Activated CD8-positive, alpha-beta memory T cell treated with anti-CD3 and anti-CD28 coated beads for 1 hour (primary cell): ENCODE results near the gene RNF4.
"Not testable (repeated sequence)": the region's sequence is repeated elsewhere in the genome, so short reads cannot be mapped to it uniquely, and the experiment has no call there.

Experiments
- DNase-seq, 2 donors: peaks; one replicate each; pipeline ENCODE4 v3.0.0-alpha.2; 2020; ENCODE audit warnings: low read depth in 1 of 2; ENCODE audit errors: extremely low read depth in 1 of 2

Gene RNF4, protein sequence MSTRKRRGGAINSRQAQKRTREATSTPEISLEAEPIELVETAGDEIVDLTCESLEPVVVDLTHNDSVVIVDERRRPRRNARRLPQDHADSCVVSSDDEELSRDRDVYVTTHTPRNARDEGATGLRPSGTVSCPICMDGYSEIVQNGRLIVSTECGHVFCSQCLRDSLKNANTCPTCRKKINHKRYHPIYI

DNA sequence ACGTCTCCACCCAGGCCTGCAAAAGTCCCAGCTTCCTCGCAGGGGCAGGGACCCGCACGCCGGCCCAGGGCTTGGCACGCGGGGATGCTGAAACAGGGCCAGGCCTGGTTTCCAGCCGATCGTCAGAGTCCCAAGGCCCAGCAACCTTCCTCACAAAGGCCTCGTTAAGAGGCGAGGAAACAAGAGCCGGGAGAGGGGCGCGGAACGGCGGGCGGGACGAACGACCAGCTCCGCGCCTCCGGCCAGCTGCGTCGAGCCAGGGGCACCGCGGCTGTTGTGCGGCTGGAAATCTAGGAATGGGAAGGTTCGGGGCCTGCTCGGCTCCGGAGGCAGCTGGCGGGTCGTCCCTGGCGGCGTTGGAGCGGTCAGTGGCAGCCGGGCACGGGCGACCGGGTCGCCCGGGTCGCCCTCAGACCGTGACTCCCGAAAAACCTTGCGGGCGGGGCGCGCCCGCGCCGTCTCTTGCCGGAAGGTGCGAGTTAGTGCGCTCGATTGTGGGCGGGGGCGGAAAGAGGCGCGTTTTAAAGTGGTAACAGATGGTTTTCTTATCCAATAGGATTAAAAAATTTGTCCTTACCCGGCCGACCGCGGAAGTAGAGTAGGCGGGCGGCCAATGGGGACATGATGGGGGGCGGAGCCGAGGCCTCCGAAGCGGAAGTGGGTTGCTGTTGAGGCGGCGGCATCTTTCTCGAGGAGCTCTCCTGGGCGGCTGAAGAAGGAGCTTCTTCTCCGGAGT lies at the start of gene RNF4:
TSS of gene RNF4 (plus strand) at position 651 of the 736 bp plus-strand sequence. CDS start 21,388 bp downstream, outside the sequence.
- DNase-seq: peak; percentile 87 to 91

DNA sequence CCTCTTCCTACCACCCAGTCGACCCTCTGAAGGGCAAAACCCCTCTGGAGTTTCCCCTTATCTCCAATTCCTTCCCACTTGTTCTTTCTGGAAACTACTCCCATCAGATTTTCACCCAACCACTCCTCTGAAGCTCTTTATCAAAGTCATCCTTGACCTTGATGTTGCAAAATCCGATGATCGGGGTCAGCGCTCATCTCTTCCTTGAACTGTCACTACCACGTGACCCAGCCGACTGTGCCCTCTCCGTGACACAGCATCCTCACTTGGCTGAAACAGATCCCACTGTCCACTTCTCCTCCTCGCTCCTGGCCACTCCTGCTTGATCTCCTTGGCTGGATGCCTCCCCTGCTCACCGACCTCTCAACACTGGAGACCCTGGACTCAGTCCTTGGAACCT lies 49.1 kb upstream of the RNF4 start:
- DNase-seq: no peak

DNA sequence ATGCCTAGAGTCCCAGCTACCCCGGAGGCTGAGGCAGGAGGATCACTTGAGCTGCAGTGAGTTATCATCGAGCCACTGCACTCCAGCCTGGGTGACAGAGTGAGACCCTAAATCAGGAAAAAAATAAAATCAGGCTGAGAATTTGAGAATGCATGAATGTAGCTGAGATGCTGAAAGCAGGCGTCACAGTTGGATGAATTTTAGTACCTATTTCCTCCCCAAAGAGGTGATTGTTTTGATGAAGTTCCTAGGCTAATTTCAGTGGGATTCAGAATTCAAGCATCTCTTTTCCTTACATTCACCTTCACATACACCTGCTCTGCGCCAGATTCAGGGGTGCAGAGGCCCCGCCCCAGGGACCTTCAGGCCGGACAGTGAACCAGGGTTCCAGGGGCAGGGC lies 47.0 kb upstream of the RNF4 start:
- DNase-seq: no peak

DNA sequence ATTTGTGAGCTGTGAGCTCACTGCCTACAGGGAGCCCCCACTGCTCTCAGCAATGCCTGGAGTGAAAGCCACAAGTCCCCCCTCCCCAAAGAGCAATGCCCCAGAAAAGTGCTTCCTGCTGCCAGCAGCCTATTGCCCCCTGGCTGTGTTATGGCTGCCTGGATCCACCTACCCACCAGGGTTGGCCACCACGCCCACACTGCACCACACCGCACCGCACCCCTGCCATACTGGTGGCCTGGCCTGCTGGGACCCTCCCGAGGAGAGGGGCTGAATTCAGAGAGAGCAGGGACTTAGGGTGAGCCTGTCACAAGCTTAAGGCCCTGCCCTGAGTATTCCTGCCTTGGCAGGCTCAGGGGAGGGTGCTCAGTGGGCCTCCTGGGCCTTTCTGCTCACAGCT lies 45.8 kb upstream of the RNF4 start:
- no peak for DNase-seq

DNA sequence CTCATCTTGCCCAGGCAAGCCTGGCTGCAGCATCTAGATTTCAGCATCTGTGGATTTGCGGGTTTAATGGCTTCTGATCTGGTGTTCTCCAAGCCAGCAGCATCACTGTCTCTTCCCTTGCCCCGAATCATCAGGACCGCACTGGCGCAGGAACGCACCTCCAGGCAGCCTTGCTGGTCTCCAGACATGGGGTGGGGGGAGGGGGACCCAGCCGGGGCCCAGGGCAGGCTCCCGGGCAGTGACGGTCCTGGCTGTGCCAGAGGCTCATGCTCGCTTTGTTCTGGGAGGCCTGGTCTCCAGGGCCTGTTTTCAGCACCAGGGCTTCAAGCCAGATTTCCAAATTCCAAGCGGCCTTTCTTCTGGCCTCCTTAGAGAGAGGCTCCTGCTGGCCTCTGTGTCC lies 45.2 kb upstream of the RNF4 start:
- no peak for DNase-seq

DNA sequence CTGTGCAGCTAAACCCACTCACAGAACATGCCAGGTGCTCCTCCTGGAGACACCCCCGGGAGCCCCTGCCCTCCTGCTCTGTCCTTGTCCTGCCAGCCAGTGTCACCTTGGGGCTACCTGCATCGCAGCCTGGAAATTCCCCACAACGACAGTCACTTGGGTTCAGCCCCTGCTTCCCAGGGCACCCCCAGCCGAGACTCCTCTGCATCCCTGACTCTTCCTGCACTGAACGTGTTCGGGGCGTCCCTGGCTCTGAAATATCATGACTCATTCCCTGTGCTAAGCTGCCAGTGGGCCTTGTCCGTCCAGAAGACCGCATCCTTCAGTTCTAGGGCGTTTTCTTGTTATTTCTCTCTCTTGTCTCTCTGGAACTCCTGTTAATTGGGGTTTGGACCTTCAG lies 44.3 kb upstream of the RNF4 start:
- DNase-seq: no peak

DNA sequence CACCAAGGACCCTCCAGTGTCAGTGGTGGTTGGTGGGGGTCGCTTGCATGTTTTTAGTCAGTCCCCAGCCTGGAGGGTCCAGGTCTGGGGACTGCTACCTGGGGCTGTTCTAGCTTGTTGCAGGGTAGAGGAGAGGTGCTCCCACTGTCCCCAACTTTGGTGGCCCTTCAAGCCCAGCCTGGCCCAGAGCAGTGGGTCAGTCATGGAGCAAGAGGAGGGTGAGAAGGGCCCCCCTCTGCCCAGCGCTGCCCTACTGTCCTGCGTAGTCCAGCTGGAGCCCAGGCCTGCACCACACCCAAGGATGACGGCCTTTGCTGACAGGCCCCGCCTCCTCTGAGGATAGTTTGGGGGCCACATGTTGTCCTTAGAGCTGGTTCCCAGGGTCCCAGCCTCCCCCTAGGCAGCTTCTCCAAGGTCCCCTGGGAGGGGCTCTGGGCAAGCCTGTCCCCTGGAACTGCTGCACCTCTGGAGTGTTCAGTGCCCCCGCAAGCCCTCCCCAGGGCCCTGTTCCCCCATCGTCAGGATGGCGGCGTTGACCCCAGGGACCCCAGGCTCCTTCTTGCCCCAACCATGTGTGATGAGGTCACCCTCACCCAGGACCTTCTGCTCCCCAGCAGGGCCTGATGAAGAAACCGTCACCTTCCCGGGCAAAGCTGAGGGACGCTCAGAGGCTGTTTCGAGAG lies 43.4 kb upstream of the RNF4 start:
- no peak for DNase-seq

DNA sequence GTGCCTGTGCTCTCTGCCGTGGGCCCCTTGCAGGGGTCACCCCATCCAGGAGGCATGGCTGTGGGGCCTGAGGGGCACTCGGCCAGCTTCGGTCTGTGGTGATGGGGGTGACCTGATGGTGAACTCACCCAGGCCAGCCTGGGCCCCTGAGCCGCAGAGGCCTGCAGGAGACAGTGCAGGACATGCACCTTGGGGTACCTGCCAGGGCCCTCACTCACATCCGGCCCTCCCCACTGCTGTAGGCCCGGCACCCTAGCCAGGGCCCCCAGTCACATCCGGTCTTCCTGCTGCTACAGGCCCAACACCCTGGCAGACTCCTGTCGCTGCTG lies 42.9 kb upstream of the RNF4 start:
- DNase-seq: no peak

DNA sequence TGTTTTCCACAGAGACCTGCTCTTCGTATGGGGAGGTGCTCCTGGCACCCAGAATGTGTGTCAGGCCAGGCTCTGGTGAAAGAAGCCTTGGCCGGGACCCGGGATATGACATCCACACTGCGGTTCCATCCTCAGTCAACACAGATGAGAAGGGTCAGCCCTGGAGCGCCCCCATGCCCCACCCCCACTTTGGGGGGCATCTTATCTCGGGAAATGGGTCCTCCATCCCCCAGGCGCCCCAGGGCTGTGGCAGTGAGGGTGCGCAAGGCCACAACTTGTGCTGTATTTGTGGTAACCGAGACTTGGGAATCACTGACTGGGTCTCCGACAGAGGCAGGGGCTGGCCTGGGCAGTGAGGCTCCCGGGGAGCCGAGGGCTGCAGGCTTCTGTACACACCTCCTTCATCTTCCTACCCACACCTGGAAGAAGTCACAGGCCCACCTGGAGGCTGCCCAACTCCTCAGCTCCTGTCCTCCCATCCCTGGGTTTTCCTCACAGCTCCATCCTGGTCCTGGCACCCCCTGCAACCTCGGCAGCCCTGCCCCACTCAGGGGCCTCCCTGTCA lies 42.1 kb upstream of the RNF4 start:
- DNase-seq: no peak

DNA sequence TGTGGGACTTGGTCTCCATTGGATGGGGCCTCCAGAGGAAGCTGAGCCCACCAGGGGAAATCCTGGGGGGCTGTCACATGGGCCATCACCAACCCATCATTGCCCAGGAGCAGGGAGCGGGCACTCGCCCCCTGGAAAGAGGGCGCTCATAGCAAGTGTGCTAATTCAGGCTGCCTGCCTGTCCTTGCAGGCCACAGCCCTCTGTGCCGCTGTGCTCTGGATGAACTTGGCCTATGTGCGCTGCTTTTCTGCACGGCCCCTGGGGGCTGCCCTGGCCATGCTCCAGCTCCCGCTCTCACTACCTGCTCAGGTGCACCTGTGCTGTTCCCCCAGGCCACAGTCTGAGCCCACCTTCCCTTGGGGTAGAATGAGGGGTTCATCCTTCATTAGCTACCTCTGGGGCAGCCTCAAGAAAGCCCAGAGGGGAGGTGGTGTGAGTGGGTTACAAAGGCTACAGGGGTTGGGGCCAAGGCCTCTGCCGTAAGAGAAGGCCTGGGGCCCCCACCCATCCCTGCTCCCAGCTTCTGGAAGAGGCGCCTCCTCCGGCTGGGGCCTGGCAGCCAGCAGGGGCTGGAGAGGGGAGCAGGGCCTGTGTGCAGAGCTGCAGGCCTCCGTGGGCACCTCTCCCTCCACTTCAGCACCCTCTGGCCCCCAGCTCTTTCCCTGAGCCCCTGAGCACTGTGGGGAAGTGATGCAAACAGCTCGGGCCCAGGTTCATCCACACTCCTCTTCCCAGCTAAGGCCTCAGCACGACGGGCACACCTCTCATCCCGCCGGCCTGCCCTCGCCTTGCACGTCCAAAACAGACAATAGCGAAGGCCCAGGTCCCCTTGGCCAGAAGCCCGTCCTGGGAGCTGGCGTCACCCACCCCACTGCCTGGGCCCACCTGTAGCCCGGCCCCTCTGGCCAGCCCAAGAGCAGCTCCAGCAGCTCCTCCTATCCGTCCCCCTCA lies 41.2 kb upstream of the RNF4 start:
- no peak for DNase-seq

DNA sequence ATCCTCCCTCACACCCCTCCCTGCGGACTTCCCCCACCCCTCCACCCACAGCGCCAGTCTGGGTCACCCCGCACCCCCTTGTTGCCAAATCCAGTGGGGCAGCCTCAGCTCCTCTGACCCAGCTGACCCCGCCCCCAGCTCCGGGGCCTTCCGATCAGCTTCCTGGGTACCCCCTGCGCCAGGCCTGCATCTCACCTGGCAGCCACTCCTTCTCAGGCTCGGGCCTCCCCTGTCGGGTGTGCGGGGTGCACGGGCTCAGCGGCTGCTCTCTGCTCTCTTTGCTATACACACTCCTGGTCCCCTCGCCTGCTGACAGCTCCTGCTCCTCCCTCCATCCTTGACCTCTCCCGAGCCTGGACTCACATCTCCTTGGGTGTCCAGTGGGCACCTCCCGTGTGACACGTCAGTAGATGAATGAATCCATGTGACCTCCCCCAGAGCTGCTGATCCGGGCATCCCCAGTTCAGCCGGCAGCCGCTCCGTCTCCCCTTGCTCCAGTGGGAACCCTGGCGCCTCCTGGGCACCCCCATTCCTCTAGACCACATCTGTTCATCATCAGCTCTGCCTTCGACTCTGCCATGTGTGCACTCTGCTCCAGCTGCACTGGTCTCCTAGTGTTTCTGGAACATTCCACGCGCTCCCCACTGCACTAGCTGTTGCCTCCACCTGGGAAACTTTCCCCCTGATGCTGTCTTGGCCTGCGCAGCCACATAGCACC lies 40.3 kb upstream of the RNF4 start:
- DNase-seq: no peak

DNA sequence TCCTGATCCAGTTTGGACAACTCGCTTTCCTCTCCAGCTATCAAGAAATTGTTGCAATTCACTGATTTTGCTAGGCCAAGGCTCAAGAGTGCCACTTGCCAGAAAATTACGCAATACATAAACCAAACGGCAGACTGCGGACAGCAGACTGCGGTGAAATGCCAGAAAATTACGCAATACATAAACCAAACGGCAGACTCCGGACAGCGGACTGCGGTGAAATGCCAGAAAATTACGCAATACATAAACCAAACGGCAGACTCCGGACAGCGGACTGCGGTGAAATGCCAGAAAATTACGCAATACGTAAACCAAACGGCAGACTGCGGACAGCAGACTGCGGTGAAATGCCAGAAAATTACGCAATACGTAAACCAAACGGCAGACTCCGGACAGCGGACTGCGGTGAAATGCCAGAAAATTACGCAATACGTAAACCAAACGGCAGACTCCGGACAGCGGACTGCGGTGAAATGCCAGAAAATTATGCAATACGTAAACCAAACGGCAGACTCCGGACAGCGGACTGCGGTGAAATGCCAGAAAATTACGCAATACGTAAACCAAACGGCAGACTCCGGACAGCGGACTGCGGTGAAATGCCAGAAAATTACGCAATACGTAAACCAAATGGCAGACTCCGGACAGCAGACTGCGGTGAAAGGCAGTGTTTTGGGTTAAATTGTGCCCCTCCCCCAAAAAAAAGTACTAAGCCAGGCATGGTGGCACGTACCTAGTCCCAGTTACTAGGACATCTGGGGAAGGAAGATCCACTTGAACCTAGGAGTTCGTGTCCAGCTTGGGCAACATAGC lies 38.8 kb upstream of the RNF4 start:
- DNase-seq: not testable (repeated sequence)

DNA sequence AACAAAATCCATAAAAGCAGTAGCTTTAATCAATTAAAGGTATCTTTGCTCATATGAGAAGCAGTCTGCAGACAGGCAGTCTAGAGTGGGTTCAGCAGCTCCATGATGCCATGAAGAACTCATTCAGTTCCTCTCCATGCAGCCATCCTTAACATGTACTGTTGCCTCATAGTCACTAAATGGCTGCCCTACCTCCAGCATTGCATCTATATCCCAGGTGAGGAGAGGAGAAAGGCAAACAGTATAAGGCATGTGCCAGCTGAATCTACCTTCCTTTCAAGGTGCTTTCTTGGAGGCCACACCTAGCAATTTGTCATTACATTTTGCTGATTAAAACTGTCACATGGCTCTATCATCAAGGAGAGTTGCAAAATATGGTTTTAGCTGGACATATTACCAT lies 36.9 kb upstream of the RNF4 start:
- no peak for DNase-seq

DNA sequence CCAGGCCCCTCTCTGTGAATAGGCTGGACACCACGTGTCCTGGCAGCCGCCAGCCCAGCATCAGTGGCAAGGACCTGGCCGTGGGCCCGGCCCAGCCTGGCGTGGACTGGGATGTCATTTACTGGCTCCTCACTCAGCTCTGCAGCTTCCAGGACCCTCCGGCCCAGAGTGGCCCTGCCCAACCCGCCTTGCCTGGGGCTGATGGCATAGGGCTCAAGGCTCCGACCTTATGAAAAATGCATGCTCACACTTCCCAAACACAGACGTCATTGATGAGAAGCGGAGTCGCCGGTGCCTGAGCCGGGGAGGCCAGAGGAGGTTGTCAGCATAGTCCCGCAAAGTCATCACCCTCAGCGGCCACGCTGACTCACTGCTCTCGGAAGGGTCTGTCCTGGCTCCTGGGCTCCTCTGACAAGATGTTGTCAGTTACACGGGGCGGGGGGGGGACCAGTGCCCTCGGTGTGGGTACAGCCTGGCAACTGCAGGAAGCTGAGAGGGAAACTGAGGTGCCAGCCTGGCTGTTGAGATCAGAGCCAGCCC lies 35.8 kb upstream of the RNF4 start:
- DNase-seq: no peak

DNA sequence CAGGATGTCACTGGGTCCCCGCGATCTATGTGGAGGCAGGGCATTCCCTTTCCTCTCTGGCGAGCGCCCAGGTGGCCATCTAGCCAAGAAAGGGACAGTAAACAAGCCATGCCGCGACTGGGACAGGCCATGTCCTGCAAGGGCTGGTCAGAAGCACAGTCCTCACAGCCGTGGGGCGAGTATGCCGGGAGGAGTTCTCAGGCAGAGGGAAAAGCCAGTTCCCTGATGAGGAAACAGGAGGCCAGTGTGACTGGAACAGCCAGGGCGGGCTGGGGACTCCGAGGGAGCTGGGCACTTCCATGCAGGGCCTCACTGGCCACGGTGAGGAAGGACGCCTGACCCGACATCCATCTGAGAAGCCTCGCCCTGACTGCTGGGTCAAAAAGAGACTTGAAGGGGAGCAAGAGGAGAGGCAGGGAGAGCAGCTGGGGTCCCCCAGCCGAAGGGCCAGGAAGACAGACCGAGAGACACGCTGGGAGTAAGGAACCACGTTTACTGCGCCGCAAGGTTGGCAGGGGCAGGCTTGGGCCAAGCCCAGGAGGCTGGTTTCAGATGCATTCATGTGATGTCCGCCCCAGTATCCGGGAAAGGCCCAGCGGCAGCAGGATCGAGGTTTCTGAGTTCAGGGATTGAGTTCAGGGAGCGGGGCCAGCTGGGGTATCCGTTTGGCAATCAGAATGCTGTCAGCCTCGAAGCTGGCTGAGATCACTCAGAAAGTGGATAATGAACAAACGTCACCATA lies 35.1 kb upstream of the RNF4 start:
- no peak for DNase-seq

DNA sequence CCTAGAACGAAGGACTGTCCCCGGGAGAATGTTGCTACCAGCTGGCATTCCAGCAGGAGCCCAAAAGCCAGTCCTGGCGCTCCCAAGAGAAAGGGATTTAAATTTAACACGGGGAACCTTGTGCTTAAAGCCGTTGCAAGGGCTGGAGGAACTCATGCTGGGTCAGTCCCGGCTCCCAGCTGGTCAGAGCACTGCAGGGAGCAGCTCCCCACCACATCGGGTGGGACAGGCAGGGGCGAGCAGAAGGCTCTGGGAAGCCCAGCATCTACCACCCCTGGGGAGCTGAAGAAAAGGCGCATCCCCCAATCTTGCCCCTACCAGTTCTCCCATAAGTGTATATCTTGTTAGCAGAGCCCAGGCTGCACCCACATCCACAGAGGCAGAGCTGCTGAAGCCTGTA lies 34.5 kb upstream of the RNF4 start:
- no peak for DNase-seq

DNA sequence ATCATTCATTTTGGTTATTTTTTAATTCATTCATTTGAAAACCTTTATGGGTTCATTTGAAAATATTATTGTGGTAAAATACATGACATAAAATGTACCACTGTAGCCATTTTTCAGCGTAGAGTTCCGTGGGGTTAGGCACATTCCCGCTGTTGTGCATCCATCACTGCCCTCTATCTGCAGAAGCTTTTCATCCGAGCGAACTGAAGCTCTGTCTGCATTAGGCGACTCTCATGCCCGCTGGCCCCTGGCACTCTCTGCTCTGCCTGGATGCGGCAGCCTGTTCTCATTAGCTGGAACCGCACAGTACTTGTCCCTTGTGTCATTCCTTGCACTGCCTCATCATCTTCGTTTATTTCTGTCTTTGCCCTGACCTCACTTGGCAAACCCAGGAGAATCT lies 32.6 kb upstream of the RNF4 start:
- DNase-seq: no peak

DNA sequence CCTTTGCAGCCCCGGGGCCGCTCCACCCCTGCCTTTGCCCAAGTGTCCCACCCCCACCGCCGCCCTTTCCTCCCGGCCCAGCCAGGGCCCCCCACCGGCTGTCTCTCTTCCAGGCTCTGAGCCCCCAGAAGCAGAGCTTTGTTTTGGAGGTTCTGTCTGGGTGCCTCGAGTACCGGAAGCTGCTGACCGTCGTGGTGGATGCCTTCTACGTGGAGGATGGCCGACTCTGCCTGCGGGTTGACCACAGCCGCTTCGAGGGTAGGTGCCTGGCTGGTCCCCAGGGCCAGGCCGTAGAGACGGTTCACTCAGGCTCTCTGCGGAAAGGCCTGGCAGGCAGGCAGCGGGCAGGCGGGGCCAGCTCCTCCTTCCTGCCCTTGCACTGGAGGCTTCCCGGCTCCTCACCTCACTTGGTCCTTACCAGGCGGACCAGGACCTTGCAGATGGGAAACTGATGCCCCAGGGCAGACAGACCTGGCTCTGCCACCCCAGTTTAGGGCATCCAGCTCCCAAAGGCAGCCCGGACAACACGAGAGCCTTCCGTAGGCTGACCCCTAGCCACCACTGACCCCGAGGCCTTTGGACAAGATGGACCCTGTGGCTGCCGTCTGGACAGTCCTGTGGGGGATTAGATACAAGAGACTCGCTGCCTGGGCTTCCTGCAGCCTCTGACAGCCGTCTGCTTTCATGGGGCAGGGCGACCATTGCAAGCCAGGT lies 32.0 kb upstream of the RNF4 start:
- no peak for DNase-seq
